IPS-15b (cell line): ENCODE results near the gene SCN8A.

Source experiments
- H3K27me3 ChIP-seq: one replicate; pipeline ENCODE4 v1.6.1; 2013; ENCODE audit warnings: low read length; ENCODE audit not compliant: control insufficient read depth, insufficient read depth
- H3K36me3 ChIP-seq: one replicate; pipeline ENCODE4 v1.6.1; 2013; ENCODE audit warnings: low read length; ENCODE audit not compliant: control insufficient read depth, insufficient read depth
- H3K4me1 ChIP-seq: one replicate; pipeline ENCODE4 v1.6.1; 2013; ENCODE audit warnings: mild to moderate bottlenecking, low read length; ENCODE audit not compliant: control insufficient read depth, insufficient read depth
- H3K4me3 ChIP-seq: one replicate; pipeline ENCODE4 v1.5.1; 2013; ENCODE audit warnings: low read depth, low read length
- H3K9ac ChIP-seq: one replicate; pipeline ENCODE4 v1.6.1; 2013; ENCODE audit warnings: low read depth, mild to moderate bottlenecking, low read length
- H3K9me3 ChIP-seq: one replicate; pipeline ENCODE4 v1.6.1; 2013; ENCODE audit warnings: mild to moderate bottlenecking, low read length; ENCODE audit not compliant: control insufficient read depth, insufficient read depth

SCN8A gene

DNA sequence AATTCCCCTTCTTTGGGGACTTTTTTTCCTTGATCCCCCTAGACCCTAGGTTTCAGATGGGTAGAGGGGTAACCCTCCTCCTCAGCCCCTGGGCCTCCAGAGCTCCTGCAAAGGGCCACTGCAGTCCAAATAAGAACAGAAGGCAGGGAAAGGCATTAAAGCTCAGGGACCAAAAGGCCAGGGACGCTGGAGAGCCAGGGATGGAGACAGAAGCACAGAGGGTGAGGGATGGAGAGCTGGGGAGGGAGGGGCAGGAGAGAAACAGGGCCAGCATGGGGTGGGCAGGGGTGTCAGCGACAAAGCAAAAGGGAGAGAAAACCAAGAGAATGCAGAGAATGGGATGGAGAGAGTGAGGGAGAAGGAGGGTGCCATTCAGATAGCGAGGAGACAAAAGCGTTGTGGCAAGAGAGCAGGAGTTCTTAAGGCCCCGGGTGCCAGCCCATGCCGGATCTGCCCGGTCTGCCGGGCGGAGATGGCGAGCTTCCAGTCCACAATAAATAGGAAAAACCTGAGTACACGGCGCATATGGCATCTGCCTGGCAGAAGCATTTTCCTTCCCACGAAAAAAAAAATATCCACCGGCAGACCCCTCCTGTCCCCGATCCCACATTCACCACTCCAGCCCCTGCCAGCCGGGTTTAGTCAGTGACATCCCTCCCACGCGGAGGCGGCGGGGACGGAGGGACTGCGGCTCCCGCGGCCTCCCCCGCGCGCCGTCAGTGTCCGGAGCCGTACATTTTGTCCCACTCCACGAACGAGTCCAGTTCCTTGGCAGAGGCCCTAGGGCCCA lies 228.9 kb downstream of the SCN8A start:
- no peak overlapping the region for H3K9ac ChIP-seq
- peaks cover 55% of the 10 kb centered on the region for H3K27me3 ChIP-seq
- no peaks in the 10 kb centered on the region for H3K4me1 ChIP-seq
- H3K36me3 ChIP-seq = peaks cover 3% of the 10 kb centered on the region
- peak overlapping the region; percentile 70 for H3K4me3 ChIP-seq
- no peaks in the 10 kb centered on the region for H3K9me3 ChIP-seq

DNA sequence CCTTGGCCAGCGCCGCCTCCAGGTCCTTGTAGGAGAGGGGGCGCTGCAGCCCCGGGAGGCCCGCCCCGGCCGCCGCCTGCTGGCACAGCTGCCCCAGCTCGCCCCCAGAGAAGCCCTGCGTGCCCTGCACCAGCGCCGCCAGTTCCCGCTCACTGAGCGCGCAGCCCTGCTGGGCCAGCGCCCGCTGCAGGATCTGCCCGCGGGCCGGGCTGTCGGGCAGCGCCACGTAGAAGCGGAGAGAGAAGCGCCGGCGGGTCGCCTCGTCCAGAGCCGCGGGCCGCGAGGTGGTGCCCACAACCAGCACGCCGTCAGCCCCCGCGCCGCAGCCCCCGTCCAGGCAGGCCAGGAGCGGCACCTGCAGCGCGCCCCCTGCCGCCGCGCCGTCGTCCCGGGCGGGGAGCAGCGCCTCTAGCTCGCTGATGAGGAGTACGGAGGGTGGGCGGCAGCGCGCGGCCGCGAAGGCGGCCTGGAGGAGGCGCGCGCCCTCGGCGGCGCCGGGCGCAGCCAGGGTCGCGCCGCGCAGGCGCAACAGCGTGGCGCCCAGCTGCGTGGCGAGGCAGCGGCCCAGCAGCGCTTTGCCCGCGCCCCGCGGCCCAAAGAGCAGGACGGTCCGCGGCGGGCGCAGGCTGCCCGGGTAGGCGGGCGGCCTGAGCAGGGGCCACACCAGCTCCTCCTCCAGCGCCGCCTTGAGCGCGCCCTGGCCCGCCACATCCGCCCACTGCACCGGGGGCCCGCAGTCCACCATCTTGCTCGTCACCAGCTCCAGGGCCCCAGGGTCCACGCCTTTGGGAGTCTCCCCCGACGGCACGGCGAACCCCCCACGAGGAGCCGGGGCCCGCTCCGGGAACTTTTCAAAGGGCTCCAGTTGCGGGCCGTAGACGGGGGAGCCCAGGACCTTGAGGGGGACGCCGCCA lies 229.8 kb downstream of the SCN8A start:
- H3K9me3 ChIP-seq = no peaks in the 10 kb centered on the region
- peaks cover 3% of the 10 kb centered on the region for H3K36me3 ChIP-seq
- peak overlapping the region; percentile 70 for H3K4me3 ChIP-seq
- peaks cover 47% of the 10 kb centered on the region for H3K27me3 ChIP-seq
- H3K9ac ChIP-seq = peak overlapping the region; percentile 87
- no peaks in the 10 kb centered on the region for H3K4me1 ChIP-seq

DNA sequence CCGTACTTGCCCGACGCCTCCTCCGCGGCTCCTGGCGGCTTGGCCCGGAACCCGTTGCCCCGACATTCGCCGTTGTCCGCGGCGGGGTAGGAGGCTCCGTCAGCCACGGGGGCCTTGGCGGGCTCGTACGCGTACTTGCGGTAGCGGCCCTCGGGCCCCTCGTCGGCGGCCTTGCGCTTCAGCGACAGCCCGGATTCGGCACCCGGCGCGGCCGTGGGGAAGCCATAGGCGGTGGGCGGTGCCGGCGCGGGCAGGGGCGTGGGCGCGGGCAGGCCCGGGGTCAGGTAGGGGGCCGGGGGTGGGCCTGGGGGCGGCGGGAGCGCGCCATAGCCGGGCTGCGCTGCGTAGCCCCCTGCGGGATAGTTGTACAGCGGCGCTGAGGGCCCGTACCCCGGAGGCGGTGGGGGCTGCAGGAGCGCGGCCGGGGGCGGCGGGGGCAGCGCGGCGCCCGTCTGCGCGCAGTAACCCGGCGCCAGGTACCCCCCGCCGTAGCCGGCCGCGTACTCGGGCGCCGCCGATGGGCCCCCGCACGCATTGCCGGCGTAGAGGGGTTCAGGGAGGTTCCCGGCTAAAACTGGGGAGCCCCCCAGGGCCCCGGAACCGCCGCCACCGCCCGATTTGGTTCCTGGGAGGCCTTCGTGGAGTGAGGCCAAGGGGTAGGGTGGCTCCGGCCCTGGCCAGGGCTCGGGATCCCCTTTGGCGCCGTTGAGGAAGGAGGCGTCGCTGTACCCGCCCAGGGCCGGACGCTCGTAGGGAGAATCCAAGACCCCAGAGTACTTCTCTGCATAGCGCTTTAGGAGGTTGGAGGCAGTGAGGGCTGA lies 230.6 kb downstream of the SCN8A start:
- Histone ChIP-seq H3K9ac (peak overlapping the region; percentile 87), H3K4me1 (no peaks in the 10 kb centered on the region), H3K9me3 (no peaks in the 10 kb centered on the region), H3K27me3 (peaks cover 40% of the 10 kb centered on the region), H3K36me3 (peaks cover 3% of the 10 kb centered on the region), H3K4me3 (peak overlapping the region; percentile 70)

DNA sequence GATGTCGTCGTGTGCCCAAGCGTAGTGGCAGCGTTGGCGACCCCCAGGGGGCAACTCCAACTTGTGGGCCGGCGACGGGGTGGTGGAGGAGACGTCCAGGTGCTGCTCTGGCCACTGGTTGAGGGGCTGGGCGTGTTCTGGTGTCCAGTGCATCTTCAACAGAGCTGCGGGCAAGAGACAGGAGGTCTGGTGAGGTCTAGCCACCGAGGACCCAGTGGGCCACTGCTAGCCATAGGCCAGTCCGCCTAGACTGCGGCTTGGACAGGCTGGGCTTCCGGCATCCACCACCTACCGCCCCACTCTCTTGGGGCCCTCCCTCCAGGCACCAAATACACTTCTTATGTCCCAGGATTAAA lies 231.2 kb downstream of the SCN8A start:
- Histone ChIP-seq H3K27me3 (peaks cover 35% of the 10 kb centered on the region), H3K9ac (no peak overlapping the region), H3K4me3 (peak overlapping the region; percentile 70), H3K36me3 (peaks cover 3% of the 10 kb centered on the region), H3K9me3 (no peaks in the 10 kb centered on the region), H3K4me1 (no peaks in the 10 kb centered on the region)

DNA sequence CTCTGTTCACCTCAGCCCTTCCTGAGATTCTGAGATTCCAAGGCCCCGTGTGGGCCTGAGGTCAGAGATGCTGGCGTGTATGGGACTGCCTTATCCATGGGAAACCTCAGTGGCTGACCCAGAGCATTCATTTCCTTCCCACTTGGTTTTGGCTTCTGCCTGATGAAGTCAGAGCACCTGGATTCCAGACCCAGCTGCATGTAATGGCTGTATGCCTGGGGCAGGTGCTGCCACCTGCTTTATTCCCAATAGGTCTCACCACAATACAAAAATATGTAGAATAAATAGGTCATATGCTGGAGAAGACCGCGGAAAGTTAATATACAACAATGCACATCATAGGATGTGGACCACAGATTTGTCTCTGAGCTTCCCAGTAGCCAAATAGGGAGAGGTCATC lies 231.9 kb downstream of the SCN8A start:
- Histone ChIP-seq H3K4me1 (peaks cover 3% of the 10 kb centered on the region), H3K9ac (no peak overlapping the region)

DNA sequence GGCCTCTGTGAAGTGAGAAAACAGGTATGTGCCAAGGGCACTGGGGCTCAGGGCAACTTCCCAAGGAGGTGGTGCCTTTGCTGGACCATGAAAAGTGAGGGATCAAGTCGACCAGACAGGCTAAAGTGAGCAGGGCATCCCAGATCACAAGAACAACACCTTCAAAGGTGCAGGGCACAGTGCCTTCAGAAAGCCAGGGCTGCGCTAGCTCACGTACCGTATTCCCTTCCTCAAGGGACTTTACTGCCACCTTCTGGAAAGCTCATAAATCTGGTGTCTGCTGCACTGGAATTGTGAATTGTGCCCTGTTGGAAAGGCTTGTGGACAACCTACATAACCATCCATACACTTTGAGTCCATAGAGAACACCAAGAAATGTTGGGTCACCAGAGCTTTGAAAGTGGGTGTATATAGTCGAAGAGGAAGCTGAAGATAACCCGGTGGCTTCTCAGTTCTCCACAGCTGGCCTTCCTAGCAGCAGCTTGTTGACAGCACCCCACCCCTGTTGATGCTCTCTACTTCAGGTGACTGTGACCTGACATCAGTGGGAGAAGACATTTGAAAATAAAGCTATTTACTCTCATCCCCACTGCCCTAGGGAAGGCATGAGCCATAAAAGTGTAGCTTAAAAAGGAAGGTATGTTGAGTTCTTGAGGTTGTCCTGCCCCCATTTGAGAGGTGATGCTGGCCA lies 233.0 kb downstream of the SCN8A start:
- Histone ChIP-seq H3K9ac (no peak overlapping the region), H3K27me3 (peaks cover 25% of the 10 kb centered on the region), H3K4me3 (no peak overlapping the region), H3K4me1 (peaks cover 12% of the 10 kb centered on the region), H3K36me3 (peaks cover 3% of the 10 kb centered on the region), H3K9me3 (no peaks in the 10 kb centered on the region)

More for the DNA sequence above, 231.9 kb downstream of the SCN8A start:
- H3K9me3 ChIP-seq = no peaks in the 10 kb centered on the region
- H3K4me3 ChIP-seq = no peak overlapping the region
- peaks cover 3% of the 10 kb centered on the region for H3K36me3 ChIP-seq
- peaks cover 29% of the 10 kb centered on the region for H3K27me3 ChIP-seq

DNA sequence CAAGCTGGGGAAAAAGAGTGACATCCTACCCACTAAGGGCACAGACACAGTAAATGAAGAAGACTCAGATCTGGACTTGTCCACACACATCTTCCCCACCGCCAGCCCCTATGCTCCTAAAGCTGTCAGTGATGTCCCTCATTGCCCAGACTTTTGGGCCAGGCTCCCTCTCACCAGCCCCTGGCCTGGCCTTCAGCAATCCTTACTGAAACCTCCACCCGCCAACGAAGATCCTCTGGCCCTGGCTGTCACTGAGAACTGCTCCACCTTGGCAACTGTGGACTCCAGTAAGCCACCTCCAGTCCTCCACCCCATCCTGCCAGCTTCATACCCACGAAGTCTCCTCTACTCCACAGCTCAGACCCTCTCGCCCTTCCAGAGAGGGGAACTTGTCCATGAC lies 234.2 kb downstream of the SCN8A start:
- H3K9me3 ChIP-seq = no peaks in the 10 kb centered on the region
- no peak overlapping the region for H3K4me3 ChIP-seq
- peaks cover 18% of the 10 kb centered on the region for H3K4me1 ChIP-seq
- peaks cover 14% of the 10 kb centered on the region for H3K27me3 ChIP-seq
- H3K9ac ChIP-seq = no peak overlapping the region
- H3K36me3 ChIP-seq = peaks cover 3% of the 10 kb centered on the region

DNA sequence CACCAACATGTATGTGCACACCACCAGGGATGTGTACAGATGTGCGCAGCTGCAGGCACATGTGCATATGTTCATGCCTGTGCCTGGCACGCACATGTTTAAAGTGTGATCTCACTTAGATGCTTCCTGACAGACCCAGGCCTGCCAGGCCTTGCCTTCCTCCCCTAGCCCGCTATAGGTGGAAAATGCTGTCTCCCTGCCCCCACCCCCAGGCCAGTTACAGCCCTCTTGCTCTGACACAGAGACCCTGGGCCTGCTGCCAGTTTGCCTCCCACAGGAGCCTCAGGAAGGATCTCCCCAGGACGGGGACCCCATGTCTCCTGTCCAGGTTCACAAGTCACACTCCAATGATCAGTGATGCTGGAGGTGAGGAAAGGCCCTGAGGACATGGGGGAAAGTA lies 235.8 kb downstream of the SCN8A start:
- no peaks in the 10 kb centered on the region for H3K9me3 ChIP-seq
- H3K4me3 ChIP-seq = no peak overlapping the region
- peaks cover 3% of the 10 kb centered on the region for H3K36me3 ChIP-seq
- H3K9ac ChIP-seq = no peak overlapping the region
- H3K27me3 ChIP-seq = peaks cover 13% of the 10 kb centered on the region
- peaks cover 24% of the 10 kb centered on the region for H3K4me1 ChIP-seq

DNA sequence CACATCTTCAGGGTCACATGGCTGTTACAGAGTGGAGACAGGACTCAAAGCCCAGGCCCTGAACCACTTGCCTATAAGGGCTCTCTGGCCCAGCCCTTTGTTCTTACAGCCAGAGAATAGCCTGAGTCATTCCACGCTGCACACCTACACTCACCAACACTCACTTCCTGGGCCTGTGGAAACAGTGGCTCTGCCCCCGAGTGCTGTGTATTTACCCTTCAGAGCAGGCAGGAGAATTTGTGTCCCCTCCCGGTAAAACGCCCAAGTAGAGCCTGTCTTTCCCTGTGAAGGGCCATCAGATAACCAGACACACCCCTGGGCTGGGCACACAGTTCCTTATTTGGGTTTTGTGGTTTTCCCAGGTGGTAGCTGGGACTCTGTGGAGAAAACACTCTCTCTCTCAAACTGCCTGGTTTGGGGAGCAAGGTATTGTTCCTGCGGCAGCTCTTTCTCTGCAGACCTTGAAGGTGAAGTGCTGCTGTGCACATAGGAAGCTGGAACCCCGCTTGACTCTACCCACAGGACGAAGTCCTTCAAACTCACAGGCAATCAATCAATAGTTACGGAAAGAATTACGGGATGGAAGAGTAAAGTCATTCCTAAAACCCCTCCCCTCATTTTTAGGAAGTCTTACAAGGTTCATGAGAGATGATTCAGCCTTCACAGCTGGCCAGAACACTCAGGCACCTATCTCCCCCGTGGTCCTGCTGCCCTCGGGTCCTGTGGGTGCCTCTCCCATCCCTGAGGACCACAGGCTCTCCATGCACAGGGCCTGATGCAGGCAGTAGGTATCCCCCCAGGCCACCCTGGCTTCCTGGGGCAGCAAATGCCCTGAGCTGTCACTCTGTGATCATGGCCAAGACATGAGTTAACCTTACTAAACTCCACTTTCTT lies 237.1 kb downstream of the SCN8A start:
- Histone ChIP-seq H3K4me1 (peaks cover 27% of the 10 kb centered on the region), H3K36me3 (no peaks in the 10 kb centered on the region), H3K9ac (no peak overlapping the region), H3K9me3 (no peaks in the 10 kb centered on the region), H3K4me3 (no peak overlapping the region), H3K27me3 (peaks cover 6% of the 10 kb centered on the region)

DNA sequence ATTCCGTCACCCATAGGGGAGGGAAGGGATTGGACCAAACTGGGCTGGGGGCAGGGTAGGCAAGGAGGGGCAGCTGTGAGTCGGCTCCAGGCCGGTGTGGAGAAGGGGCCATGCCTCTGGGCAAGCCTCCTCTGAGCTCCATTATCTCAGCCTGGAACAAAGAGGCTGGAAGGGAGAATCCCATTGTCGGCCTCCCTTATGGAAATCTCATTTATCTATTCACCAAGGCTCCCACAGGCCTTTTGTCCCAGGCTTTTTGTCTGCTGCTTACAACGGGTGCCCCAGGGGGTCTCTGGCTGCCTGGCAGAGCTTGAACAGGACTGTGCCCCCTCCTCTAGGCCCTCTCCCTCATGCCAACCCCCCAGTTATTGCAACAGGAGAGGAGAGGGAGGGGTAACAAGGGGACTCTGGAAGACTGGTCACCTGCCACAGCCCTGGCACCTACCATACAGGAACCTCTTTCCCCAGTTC lies 238.0 kb downstream of the SCN8A start:
- no peak overlapping the region for H3K4me3 ChIP-seq
- H3K9ac ChIP-seq = no peak overlapping the region
- no peaks in the 10 kb centered on the region for H3K27me3 ChIP-seq
- H3K9me3 ChIP-seq = no peaks in the 10 kb centered on the region
- H3K4me1 ChIP-seq = peaks cover 27% of the 10 kb centered on the region
- no peaks in the 10 kb centered on the region for H3K36me3 ChIP-seq
